H7 (cell line): ENCODE measurements around the gene GULP1. TPM values are rescaled to one million over a fixed set of nuclear protein-coding genes. Genes with fewer than 3 reads are reported as not detected.
A peak's percentile ranks its signal among the peaks of the same experiment; 100 is the strongest.

ENCODE experiments used
- DNase-seq: peaks from one replicate; pipeline ENCODE4 v3.0.0; 2012
- H3K27me3 ChIP-seq: 2 replicates; pipeline ENCODE4 v1.6.0; 2011; ENCODE audit warnings: mild to moderate bottlenecking, low read length; ENCODE audit not compliant: control insufficient read depth, insufficient read depth
- H3K36me3 ChIP-seq: replicated peaks from 2 replicates; pipeline ENCODE4 v1.5.1; 2011; ENCODE audit warnings: low read length; ENCODE audit not compliant: control insufficient read depth, insufficient read depth
- H3K4me3 ChIP-seq: 2 replicates; pipeline ENCODE4 v1.5.1; 2011; ENCODE audit warnings: low read depth, mild to moderate bottlenecking, control low read depth, low read length, moderate library complexity; ENCODE audit not compliant: insufficient read depth
- total RNA-seq: library from RNA; depleted of rRNA; stranded (reverse); fragments of >200 nt; shearing (Covaris generic); gene quantifications from 2 replicates; pipeline ENCODE4 v1.2.3, GENCODE V29; 2014

GULP1 gene
- total RNA-seq, 1 experiment from 2014 or later, result 49.4 TPM

DNA sequence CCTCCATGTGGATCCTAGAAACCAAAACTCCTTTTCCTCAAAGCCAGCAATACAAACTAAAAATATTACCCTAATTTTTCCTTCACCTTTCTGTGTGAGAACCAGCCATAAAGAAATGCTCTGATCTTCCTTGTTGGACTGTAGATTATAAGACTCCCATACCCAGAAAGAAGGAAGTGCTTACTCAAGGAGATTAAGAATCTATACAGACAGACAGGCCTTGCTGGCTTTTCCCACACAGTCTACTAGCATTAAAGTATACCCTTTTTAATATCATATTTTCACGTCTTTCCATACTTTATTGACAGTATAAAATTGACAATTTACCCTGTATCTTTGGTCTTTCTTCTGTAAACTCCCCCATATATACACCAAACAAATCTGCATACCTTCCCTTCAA is 139.0 kb downstream of the GULP1 start:
- H3K4me3 ChIP-seq, result no peak overlapping the region
- H3K27me3 ChIP-seq, result no peaks in the 10 kb centered on the region
- no peaks in the 10 kb centered on the region for H3K36me3 ChIP-seq
- no peak for DNase-seq

DNA sequence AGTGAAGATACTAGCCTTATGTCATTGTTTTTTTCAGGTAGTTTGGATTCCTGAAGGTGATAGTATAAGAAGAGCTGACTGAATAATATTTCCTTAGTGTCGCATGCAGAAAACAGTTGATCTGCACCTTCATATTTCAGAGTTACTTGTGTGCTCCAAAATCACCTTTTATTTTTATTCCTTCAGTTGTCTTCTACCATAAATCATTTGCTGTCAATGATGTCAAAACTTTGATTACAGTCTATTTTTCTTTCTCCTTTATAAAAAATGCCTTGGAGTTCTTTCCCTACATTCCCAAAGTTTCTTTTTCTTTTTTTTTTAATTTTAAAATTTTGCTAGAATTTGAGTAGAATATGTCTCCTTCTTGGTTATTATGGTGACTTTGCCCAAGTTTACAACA is 142.3 kb downstream of the GULP1 start:
- DNase-seq, result no peak
- H3K36me3 ChIP-seq, result no peaks in the 10 kb centered on the region
- H3K27me3 ChIP-seq, result no peaks in the 10 kb centered on the region
- H3K4me3 ChIP-seq, result no peak overlapping the region

DNA sequence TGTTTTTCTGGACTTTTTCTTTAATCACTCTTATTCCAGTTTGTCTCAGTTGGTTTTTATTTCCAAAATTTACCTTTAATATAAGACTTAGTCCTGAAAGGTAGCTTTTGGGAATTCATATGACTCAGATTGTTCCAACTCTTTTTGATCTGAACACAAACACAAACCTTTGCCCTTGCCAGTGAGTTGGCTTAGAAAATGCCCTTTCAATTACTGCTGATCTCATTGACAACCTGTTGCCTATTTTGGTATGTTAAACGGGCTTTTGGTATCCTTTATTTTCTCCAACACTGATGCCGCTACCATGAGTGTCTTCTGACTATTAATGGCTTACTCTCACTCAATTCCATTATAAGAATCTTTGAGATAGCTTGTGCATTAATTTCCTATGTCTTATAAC is 143.4 kb downstream of the GULP1 start:
- Histone ChIP-seq H3K4me3 (no peak overlapping the region), H3K27me3 (no peaks in the 10 kb centered on the region), H3K36me3 (no peaks in the 10 kb centered on the region)
- no peak for DNase-seq

GRCh38 chr2:188437537-188437936 is 145.9 kb downstream of the GULP1 start:
- no peak for DNase-seq
- H3K27me3 ChIP-seq, result no peaks in the 10 kb centered on the region
- no peaks in the 10 kb centered on the region for H3K36me3 ChIP-seq
- H3K4me3 ChIP-seq, result no peak overlapping the region

DNA sequence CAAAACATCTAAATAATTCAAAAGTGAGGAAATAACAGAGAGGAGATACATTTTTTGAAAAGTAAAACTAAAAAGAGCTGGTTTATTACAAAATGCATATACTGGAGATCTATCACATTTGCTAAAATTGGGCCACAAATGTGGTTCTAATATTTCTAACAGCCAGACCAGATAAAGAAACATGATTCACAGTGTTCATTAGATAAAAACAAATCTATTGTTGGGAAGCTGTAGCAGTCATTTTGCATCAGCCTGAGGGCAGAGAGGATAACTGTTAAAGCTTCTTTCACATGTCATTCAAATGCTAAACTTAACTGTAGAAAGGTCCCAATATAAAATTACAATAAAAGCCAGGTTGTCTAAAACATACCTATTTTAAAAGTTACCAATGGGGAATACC is 148.3 kb downstream of the GULP1 start:
- no peak for DNase-seq
- Histone ChIP-seq H3K27me3 (no peaks in the 10 kb centered on the region), H3K4me3 (no peak overlapping the region), H3K36me3 (no peaks in the 10 kb centered on the region)

- no peak for DNase-seq
- H3K4me3 ChIP-seq, result no peak overlapping the region
- H3K27me3 ChIP-seq, result no peaks in the 10 kb centered on the region
- no peaks in the 10 kb centered on the region for H3K36me3 ChIP-seq
These were observed 149.2 kb downstream of the GULP1 start for GRCh38 chr2:188440849-188441248.

DNA sequence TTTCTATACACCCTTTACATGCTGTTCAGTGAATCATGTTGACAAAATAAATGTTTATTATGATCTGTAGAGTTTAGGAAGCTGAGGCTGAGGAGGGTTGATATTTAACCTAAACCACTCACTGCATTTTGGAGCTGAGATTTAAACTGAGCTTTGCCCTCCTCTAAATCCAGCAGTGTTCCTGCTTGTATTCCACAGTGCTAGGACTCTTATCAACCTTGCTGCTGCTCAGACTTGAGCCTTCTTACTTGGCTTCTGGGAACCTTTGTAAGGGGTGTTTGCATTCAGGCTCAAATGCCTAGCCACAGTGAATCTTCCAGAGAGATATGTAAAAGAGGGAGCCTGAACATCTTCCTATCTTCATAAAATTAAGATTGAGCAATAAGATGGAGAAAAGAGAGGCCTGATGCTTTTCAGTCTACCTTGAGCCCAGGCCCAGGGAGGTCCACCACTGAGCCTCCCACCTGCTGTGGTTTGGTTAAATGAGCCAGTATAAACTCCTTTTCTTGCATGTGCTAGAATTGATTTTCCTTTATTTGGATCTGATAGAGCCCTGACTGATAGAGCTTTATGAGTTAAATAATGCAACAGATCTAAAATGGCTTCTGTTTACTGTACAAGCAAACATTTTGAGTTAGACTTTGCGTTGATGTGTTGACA is 149.7 kb downstream of the GULP1 start:
- Histone ChIP-seq H3K27me3 (no peaks in the 10 kb centered on the region), H3K4me3 (no peak overlapping the region), H3K36me3 (no peaks in the 10 kb centered on the region)
- no peak for DNase-seq

- DNase-seq, result no peak
- H3K36me3 ChIP-seq, result no peaks in the 10 kb centered on the region
- no peak overlapping the region for H3K4me3 ChIP-seq
- no peaks in the 10 kb centered on the region for H3K27me3 ChIP-seq
These were observed 151.5 kb downstream of the GULP1 start for GRCh38 chr2:188443207-188443606.

GRCh38 chr2:188444106-188444835 is 152.6 kb downstream of the GULP1 start:
- Histone ChIP-seq H3K36me3 (no peaks in the 10 kb centered on the region), H3K27me3 (no peaks in the 10 kb centered on the region), H3K4me3 (no peak overlapping the region)
- DNase-seq, result no peak

DNA sequence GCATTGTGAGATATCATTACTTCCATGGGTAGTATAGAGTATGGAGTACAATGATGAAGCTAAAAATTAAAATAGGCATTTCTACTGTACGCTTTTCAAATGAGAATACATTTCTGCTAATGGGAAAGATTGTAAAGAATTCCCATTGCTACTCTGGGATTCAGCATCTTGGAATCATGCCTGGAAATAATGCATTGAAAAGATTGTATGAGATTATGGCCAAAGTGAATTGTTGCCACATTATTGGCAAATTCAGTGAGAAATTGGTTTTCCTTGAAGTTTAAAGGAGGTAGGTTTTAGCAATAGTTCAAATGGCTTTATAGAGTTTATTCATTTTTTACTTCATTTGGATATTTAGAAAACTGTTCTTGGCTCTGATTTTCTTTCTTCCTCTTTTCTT is 157.9 kb downstream of the GULP1 start:
- Histone ChIP-seq H3K27me3 (no peaks in the 10 kb centered on the region), H3K4me3 (no peak overlapping the region), H3K36me3 (no peaks in the 10 kb centered on the region)
- no peak for DNase-seq

DNA sequence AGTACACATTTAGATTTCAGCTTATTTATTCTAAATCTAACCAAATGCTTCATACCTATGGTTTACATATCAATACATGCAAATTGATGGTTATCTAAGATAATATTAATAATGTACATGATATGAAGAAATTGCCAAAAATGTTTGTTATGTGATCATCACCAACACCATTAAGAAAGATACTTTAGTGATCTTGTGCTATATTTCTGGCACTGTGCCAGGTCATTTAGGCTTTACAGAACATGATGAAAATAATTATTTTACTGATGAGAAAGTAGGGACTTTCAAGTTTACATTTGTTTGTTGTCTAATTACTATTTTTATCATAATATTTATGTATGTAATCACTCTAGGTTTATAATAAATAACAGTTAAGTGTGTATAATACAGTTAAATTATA is 158.3 kb downstream of the GULP1 start:
- H3K36me3 ChIP-seq, result no peaks in the 10 kb centered on the region
- no peak for DNase-seq
- H3K27me3 ChIP-seq, result no peaks in the 10 kb centered on the region
- no peak overlapping the region for H3K4me3 ChIP-seq

DNA sequence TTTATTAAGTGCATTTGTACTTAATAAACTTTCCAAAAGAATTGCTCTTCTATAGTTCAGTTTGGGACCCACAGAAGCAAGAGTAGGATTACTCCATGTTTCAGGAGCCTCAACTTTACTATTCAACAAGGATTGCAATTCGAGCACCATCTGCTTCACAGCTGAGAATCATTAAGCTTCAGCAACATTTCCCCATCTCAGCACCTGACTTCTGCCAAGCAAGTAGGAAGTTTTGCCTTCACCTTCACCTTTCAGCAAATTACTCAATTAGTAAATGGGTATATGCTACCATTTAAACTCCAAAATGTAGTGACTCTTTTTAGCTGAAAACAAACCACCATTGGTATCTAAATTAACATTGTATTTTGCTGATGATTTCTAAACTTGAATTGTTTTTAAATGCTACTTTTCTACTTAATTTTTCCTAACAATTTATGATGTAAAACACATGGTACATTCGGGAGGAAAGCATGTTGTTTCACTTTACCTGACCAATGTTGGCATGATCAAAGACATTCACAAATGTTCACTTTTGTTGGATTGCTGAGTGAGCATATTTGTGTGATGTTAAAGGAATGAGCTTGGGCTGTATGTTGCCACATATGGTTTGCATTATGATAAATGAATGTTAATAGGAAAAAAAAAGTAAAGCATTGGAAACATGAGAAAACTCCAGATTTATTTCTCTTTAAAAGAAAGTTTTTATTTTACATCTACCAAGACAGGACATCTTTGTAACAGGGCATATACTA is 159.2 kb downstream of the GULP1 start:
- DNase-seq, result no peak
- H3K27me3 ChIP-seq, result no peaks in the 10 kb centered on the region
- no peaks in the 10 kb centered on the region for H3K36me3 ChIP-seq
- no peak overlapping the region for H3K4me3 ChIP-seq

- H3K36me3 ChIP-seq, result no peaks in the 10 kb centered on the region; the same call in 1 of the 2 replicates
- H3K4me3 ChIP-seq, result no peak overlapping the region
- no peak for DNase-seq
- no peaks in the 10 kb centered on the region for H3K27me3 ChIP-seq
These were observed 160.4 kb downstream of the GULP1 start for GRCh38 chr2:188452084-188452483.

GRCh38 chr2:188456114-188456909 is 164.6 kb downstream of the GULP1 start:
- Histone ChIP-seq H3K36me3 (no peaks in the 10 kb centered on the region; the same call in 1 of the 2 replicates), H3K27me3 (no peaks in the 10 kb centered on the region), H3K4me3 (no peak overlapping the region)
- peak; percentile 19 for DNase-seq
